ENCODE results near the gene UMODL1.
"Not testable (repeated sequence)": the region's sequence is repeated elsewhere in the genome, so short reads cannot be mapped to it uniquely, and the experiment has no call there.

Gene UMODL1

GRCh38 chr21:42075686-42076471 lies 4.8 kb downstream of the UMODL1 start:
- no peak for DNase-seq

GRCh38 chr21:42077685-42078238 lies 6.6 kb downstream of the UMODL1 start:
- DNase-seq = not testable (repeated sequence)

More at GRCh38 chr21:42075686-42076471, 4.8 kb downstream of the UMODL1 start:
- TF ChIP-seq GATA1 (IDR thresholded peaks at IDR 0.05; ENCODE audit: low read depth, low read length) (no peak), POLR2A (IDR thresholded peaks at IDR 0.05; ENCODE audit: low read length) (no peak)

GRCh38 chr21:42078247-42079007 lies 7.3 kb downstream of the UMODL1 start:
- not testable (repeated sequence) for DNase-seq

- no peak for DNase-seq
- no peak for TF ChIP-seq GATA1 (IDR thresholded peaks at IDR 0.05; ENCODE audit: low read depth, low read length)
- no peak for TF ChIP-seq POLR2A (IDR thresholded peaks at IDR 0.05; ENCODE audit: low read length)
These were observed 8.2 kb downstream of the UMODL1 start for GRCh38 chr21:42079008-42079938.

GRCh38 chr21:42079939-42080787 lies 9.0 kb downstream of the UMODL1 start:
- DNase-seq = no peak
- TF ChIP-seq GATA1 (IDR thresholded peaks at IDR 0.05; ENCODE audit: low read depth, low read length) (no peak), POLR2A (IDR thresholded peaks at IDR 0.05; ENCODE audit: low read length) (no peak)

GRCh38 chr21:42080788-42081083 lies 9.6 kb downstream of the UMODL1 start:
- TF ChIP-seq POLR2A (IDR thresholded peaks at IDR 0.05; ENCODE audit: low read length) = no peak
- TF ChIP-seq GATA1 (IDR thresholded peaks at IDR 0.05; ENCODE audit: low read depth, low read length) = no peak
- DNase-seq = no peak

GRCh38 chr21:42081138-42081537 lies 10.0 kb downstream of the UMODL1 start:
- DNase-seq = no peak
- no peak for TF ChIP-seq POLR2A (IDR thresholded peaks at IDR 0.05; ENCODE audit: low read length)
- TF ChIP-seq GATA1 (IDR thresholded peaks at IDR 0.05; ENCODE audit: low read depth, low read length) = no peak

GRCh38 chr21:42081931-42082381 lies 10.8 kb downstream of the UMODL1 start:
- DNase-seq = no peak
- TF ChIP-seq POLR2A (IDR thresholded peaks at IDR 0.05; ENCODE audit: low read length) (no peak), GATA1 (IDR thresholded peaks at IDR 0.05; ENCODE audit: low read depth, low read length) (no peak)

- DNase-seq = no peak
- TF ChIP-seq POLR2A (IDR thresholded peaks at IDR 0.05; ENCODE audit: low read length) (no peak), GATA1 (IDR thresholded peaks at IDR 0.05; ENCODE audit: low read depth, low read length) (no peak)
These were observed 11.6 kb downstream of the UMODL1 start for GRCh38 chr21:42082501-42083360.

GRCh38 chr21:42083361-42083690 lies 12.2 kb downstream of the UMODL1 start:
- TF ChIP-seq GATA1 (IDR thresholded peaks at IDR 0.05; ENCODE audit: low read depth, low read length) (no peak), POLR2A (IDR thresholded peaks at IDR 0.05; ENCODE audit: low read length) (no peak)
- DNase-seq = no peak

GRCh38 chr21:42084079-42084478 lies 13.0 kb downstream of the UMODL1 start:
- DNase-seq = no peak
- TF ChIP-seq POLR2A (IDR thresholded peaks at IDR 0.05; ENCODE audit: low read length) (no peak), GATA1 (IDR thresholded peaks at IDR 0.05; ENCODE audit: low read depth, low read length) (no peak)

Data from erythroblast (primary cell).